Hematopoietic multipotent progenitor cell treated with erythropoietin and hydrocortisone succinate and interleukin-3 and kit ligand, for 17 days (in vitro differentiated cells): ENCODE measurements around the gene GPSM1.

Experiments
- DNase-seq: peaks from one replicate; pipeline ENCODE4 v3.0.0-alpha.2; 2015; ENCODE audit warnings: low spot score

GPSM1 gene

DNA sequence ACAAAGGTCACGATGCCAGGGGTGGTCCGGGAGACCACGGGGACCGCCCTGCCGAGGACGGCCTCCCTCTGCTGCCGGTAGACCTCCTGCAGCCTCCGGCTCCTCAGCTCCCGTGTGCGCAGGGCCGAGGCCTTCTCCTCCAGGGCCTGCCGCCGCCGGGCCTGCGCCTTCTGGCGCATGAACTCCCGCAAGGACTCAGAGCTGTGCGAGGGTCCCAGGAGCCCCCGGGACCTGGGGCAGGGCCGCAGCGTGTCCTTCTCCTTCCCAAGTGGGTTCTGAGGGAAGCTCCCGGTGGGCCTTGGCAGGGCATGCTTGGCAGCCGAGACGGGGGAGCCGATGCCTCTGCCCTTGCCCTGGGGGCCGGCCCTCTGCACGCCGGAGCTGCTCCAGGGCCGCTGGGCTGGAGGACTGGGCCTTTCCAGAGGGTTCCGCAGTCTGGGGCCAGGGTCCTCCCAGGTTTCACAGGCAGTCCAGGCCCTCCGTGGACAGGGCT is 36.8 kb upstream of the GPSM1 start:
- DNase-seq, result no peak

DNA sequence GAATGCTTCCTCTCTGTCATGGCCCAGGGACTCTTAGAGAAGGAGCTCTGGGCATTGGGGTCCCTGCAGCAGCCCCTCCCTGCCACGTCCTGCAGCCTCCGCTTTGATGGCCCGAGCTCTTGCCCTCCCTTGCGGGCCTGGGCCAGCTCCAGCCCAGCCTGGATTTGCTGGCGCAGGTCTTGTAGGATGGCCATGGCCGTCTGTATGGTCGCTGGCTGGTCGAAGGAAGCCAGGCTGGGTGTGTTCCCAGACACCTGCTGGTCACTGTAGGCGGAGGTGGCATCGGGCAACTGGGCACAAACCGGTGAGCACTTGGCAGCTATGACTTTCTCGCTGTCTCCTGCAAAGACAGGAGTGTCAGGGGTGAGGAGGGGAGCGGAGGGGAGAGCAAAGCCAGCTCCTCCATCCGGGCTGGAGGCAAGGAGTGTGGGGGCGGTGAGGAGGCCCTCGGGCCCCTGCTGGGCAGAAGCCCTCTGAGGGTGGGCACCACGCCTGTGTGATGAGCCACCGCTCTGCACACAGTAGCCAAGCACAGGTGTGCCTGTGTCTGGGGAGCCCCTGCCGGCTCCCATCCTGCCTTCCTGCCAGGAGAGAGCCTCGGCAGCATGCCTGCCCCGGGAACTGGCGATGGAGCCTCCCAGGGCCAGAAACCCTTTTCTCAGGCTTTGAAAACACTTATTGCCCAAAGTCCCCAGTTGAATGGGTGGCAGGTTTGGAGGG is 35.9 kb upstream of the GPSM1 start:
- no peak for DNase-seq

DNA sequence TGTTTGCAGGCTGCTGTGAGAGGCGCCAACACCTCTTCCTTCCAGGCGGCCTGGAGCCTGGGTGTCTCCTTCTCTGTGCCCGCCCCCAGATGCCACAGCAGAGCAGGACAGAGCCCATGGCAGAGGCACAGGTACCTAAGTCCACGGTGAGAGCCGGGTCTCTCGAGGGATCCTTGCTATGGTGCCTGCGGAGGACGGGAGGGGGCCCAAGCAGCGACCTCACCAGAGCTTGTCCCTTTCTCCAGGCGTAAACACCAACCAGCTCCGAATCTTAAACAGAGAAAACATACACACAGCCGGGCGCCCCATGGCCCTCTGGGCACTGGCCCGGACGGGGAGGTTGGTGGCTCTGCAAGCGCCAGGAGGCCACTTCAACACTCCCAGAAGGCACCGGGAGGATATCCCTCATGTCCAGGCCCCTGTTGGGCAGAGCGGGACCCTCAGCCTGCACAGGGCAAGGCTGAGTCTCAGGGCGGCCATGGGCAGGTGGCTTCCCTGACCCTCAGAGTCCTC is 35.3 kb upstream of the GPSM1 start:
- no peak for DNase-seq

DNA sequence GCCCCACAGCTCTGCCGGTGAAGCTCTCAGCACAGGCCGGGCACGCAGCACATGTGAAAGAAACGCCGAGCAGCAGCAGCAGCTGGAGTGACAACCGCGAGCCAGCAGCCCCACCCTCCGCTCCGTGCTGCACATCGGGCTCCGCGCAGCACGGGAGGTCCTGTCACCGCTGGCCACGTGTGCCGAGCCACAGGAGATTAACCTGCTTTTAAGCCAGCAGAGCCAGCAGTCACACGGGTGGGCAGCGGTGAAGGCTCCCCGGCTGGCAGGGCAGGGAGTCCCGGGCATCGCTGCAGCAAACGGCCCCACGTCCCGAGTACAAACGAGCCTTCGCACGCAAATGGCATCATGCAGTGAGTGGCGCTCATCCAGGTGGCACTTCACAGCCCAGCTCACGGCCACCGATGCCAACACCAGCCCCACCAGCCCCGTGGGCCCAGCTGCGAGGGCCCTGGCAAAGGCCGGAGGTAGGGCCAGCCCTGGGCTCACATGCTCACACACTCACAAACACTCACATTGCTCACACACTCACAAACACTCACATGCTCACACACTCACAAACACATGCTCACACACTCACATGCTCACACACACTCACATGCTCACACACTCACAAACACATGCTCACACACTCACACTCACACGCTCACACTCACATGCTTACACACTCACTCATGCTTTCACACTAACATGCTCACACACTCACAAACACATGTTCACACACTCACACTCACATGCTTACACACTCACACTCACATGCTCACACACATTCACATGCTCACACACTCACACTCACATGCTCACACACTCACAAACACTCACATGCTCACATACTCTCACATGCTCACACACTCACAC is 34.5 kb upstream of the GPSM1 start:
- DNase-seq, result no peak

DNA sequence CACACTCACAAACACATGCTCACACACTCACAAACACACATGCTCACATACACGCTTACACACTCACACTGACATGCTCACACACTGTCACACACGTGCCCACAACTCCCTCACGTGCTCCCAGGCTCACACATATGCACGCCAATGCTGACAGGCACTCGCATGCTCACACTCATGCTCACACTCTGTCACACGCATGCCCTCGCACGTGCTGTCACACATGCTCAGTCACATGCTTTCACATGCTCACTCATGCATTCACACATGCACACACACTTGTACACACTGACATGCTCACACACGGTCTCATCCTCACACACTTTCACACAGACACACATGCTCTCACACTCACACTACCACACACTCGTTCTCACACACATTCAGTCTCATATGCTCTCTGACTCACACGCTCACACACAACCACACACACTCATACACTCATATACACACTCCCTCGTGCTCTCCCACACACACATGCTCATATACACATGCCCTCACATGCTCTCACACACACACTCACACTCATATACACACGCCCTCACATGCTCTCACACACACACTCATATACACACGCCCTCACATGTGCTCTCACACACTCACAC is 33.8 kb upstream of the GPSM1 start:
- no peak for DNase-seq

DNA sequence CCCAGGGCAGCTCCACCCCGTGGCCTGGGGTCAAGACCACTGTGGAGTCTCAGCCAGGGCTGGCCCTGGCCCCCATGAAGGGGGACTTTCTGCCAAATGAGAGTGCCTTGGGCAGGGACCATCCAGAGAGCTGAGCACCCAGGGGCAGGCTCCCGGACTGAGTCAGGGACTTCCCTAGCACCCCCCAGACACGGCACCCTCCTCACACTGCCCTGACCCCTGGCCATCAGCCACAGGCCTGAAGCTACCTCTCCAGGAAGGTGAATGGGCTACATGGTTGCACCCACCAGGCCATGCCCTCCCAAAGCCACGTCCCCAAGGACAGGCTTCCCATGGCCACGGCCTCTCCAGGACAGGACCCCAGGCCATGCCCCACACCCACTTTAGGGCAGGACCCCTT is 32.9 kb upstream of the GPSM1 start:
- no peak for DNase-seq

DNA sequence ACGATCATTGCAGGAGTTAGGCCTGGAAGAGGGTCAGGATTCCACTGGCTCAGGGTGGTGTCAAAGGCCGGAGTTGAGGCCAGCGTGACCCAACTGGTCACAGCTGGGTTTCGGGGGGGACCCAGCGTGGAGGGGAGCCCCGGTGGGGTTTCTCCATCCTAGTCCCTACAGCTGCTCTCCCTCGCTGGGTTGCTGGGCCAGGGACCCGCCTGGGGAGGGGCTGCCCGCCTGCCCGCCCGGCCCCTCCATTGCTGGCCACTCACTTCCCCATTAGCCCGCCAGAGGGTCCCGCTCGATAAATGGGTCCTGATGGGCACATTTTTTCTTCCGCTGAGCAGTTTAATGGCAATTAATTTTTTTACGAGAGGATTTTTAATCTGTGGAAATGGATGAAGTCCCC is 32.3 kb upstream of the GPSM1 start:
- no peak for DNase-seq

DNA sequence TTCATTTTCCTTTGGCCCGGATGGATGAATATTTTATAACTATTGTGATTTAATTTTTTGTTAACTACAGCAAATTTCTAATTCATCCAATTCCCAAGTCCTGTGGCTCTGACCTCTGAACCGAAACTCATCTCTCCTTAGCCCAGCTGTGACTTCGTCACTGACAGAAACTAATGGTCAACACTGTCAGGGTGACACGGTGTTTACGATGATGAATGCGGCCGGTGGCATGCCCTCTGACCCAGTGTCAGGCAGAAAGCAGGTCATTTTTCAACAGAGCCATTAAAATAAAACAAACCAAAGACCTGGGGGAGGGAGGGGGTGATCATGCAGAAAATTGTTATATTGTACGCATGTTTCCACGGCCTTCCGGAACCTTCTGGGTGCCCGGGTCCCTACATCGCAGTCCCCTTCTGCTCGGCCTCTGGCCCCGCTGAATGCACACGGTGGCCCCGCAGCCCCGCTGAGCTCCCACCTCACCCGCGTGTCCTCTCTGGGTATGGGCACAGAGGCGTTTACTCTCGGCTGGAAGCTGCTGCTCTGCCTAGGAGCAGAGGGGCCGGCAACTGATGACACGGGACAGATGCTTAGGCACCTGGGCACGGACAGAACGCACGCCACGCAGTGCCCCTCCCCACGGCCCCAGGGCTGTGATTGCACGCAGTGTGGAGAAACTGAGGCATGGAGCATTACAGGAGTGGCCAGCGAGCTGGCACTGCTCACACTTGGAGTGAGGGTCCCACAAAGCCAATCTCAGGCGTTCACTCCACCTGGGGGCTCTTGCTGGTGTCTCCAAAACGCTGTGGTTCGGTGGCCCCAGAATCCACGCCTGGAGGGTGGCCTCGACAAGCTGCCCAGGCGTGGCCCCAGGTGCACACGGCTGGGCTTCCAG is 31.6 kb upstream of the GPSM1 start:
- DNase-seq, result no peak

DNA sequence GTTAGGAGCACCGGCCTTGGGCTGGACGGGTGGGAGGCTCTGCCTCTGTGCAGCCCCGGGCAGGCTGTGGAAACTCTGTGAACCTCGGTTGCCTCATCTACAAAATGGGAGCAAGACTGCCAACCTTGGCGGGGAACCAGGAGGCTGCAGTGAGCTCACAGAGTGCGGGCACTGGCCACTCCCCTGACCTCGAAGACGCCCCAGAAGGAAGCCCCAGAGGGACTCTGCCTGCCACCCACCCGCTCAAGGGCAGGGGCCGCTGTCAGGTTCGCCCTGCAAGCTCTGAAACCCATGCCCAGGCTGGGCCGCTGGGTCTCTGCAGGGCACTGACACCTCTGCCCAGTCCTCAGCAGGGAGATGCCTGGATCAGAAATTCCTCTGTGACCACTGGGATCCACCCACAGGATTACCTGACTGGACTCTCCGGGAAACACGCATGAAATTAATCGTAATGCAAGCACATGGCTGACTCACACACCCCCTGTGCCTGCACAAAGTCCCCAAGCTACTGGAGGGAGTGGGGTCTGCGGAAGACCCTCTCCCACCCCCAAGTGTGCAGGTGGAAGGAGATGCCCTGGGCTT is 30.8 kb upstream of the GPSM1 start:
- DNase-seq, result no peak

DNA sequence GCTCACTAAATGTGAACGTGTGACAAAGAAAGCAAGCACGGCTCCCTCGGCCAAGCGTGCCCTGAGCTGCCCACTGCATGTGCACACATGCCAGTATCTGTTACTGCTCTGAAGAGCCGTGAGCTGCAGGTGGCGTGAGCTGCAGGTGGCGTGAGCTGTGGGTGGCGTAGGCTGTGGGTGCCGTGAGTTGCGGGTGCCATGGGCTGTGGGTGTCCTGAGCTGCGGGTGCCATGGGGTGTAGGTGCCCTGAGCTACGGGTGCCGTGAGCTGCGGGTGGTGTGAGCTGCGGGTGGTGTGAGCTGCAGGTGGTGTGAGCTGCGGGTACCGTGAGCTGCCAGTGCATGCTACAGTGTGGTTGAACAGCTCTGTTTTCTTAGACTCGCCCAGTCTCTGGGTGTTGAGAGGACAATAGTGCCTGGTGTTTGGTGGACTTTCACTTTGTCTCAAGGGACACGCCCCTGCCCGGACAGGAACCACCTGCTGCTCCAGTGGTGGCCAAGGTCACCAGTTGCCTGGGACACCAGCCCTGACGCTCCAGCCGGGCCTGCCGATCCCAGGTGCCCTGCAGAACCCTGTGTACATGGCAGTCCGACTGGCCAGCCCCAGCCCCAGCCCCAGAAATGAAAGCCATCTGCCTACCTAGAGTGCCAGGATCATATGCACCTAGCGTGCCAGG is 30.2 kb upstream of the GPSM1 start:
- no peak for DNase-seq

DNA sequence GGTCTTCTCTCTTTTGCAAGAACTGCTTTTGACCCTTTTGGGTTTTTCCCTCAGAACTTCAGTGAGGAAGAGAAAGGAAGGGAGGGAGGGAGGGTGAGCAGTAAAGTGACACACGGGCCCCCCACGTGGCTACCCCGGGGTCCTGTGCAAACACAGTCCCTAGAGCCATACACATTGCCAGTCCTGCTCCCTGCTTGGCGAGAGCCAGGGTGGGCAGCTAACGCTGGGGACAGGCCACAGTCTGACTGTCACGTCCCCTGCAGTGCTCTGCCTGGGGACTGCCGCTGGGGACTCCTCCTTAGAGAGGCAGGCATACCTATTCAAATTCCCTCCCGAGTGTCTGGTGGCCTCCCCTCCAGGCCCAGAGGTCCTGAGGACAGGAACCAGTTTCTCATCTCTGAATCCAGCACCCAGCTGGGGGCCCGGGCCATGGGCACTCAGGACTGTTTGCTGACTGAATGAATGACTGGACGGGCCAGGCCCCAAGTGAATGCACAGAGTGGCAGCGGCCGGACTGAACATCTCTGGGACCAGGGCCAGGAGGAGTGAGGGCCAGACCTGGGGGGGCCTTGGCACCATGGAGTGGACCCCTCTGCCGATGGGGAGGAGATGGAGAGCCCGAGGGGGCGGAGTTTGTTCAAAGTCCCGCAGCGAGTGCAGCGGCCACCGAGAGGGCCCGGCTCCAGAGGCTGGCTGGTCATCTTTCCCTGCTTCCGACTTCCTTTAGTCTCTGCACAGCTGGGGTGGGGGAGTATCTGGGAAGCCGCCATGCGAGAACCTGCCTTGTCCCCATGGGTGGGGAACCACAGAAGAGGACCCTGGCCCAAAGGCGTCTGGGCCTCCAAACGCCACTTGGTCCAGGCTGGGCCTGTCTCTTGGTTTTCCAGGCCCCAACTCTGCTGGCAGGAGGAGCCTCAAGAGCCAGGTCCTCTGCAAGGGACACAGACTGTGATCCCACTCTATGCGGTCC is 29.3 kb upstream of the GPSM1 start:
- no peak for DNase-seq

DNA sequence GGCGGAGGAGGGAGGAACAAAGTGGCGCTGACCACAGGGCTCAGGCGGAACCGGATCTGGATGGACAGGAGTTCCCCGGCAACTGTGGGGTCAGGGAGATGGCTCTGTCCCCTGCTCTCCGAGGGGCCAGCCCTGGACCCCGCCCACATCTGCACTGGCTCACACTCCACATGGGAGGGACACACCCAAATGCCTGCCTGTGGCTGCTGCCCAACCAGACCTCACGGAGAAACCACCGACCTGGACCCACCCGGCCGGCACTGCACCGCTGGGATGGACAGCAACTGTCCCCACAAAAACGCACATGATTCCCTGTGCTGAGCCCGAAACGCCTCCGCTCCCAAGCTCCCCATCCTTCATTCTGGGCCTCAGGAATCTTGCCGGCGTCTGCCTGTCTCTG is 28.2 kb upstream of the GPSM1 start:
- DNase-seq, result no peak

DNA sequence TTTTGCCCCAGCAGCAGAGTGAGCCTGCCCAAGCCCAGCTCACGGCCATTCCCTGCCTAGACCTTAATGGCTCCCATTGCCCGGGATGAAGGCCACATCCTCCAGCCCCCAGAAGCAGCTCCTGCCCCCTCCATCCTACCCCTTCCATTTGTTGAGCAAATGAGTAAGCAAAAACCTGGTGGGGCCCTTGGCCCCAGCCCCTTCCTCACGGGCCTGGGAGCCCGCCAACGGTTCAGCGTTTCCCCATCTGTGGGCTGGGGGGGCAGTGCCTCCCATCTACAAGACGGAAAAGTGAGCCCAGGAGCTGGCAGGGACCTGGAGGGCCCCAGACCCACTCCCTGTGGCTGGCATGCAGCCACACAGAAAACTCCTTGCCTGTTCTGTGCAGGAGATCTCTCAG is 27.8 kb upstream of the GPSM1 start:
- no peak for DNase-seq

DNA sequence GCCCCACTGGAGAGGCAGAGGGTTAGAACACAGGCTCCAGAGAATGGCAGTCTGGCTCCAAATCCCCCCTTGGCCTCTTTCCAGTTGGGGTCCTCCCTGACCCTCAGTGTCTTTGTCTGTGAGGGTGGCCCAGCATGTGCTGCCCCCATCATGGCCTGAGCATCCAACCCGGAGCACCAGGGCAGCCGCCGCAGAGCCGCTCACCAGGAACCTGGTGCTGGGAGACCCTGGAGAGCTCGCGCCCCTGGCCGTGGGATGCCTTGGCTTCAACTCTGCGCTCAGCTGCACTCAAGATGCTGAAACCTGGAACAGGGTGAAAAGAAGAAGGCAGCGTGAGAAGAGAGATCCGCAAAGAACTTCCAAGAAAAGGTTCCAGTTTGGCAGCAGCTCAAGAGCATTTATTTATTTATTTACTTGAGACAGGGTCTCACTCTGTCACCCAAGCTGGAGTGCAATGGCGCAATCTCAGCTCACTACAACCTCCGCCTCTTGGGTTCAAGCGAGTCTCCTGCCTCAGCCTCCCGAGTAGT is 27.3 kb upstream of the GPSM1 start:
- no peak for DNase-seq

DNA sequence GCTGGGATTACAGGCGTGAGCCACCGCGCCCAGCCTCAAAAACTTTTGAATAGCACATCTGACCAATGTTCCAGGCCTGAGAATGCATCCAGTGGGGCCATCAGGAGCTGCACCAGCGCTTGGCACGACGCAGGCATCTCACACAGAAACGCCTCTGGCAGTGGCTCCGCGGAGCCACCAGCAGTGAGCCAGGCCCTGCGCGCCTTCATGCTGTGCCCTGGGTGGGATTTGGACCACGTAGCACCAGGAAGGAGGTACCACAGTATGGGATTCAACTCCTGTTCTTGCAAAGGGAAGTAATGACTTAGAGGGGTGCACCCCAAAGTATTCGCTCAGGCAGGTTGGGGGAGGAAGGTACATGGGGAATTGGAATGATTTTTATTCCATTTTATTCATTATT is 26.5 kb upstream of the GPSM1 start:
- no peak for DNase-seq

DNA sequence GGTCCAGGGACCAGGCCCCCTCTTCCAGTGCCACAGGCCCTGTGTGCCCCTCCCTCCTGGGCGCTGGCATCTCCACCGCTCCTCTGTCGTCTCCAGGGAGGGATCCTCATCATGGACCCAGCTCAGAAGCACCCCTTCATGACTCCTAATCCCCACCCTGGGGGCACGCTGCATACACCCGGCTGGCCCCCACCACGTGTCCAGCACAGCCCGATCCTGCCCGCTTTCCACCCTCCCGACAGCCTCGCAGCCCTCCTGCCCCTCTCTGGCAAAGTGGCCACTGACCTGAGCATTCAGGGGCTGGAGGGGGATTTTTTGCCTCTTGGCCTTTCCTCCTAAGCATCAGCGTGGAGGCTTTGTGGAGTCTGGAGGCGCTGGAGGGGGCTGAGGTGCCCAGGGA is 24.8 kb upstream of the GPSM1 start:
- no peak for DNase-seq

DNA sequence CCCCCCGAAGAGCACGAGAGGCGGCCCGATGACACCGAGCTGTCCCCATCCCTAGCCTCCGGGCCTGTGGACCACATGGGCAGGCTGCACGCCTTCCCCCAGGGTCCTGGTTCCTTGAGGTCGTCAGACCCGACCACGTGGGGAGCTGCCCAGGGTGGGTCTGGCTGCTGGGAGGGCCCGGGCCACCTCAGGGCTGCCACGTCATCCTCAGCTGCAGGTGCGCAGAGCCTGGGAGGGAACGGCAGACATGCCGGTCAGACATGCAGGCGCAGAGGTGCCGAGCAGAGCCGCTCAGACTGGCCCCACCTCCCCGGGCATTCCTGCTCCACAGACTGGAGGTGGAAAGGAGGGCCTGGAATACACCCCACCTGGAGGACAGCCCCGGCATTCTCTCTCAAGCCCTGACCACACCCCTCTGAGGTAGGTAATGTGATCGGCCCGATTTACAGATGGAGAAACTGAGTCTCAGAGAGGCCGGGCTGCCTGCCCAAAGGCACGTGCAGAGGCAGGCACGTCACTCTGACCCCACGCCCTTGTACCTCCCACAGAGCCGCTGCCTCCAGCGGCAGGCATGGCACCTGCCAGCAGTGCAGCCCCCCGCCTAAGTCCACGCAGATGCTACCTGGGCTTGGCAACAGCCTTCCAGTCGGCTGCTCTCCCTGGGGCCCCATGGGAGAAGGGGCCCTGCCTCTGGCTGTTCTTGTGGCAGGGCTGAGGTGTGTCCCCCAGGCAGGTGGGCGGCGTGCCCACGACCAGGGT is 24.1 kb upstream of the GPSM1 start:
- DNase-seq, result no peak

DNA sequence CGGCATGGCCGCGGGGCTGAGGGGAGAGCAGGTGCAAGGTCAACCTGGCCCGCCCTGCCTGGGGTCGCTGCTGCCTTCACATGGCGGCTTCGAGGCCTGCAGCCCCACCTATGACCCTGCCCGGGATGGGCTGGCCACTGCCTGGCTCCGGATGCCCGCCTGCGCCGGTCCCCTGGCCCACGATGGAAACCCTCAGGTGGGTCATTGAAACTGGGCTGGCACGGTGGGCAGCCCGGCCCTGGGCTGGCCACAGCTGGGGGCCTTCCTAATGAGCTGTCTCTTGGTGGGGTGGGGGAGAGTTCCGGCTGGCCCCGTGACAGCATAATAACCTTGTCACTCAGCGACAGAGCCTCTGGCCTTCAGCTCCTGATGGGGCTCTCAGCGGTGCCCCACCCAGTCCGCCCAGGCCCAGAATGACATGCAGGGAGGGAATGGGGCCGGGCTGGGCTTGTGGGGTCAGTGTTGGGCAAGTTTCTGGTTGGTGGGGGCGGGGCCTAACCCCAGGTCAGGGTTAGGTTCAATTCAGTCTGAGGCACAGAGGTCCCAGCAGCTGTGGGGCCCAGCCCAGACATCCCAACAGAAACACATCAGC is 23.4 kb upstream of the GPSM1 start, which contains the start of gene CCDC187:
CCDC187 (minus strand) TSS at position 270 of the 592 bp plus-strand sequence; CDS start at position 6, 264 bp downstream.
- DNase-seq, result no peak
